SK-N-SH (cell line): ENCODE results near the gene PTTG1IP2. TPM values are rescaled to one million over a fixed set of nuclear protein-coding genes. Genes with fewer than 3 reads are reported as not detected.

Experiments used
- CTCF ChIA-PET: fragments of 300-600, 350-600 bp; formaldehyde crosslinking; extraction: SDS; loops from one replicate; lab custom pipeline; 2021; lab: Yijun Ruan, JAX
- POLR2A ChIA-PET: fragments of 350-600 bp; sonication (Branson Sonifier 250); formaldehyde crosslinking; extraction: SDS; loops from one replicate; lab custom pipeline; 2020; ENCODE audit warnings: antibody characterized with exemption, inconsistent platforms; lab: Yijun Ruan, JAX
- DNase-seq: peaks from one replicate; pipeline ENCODE4 v3.0.0; 2012
- H2AFZ ChIP-seq: fragments of 200-600 bp; sonication (generic); 2 replicates; pipeline ENCODE4 v1.8.1; 2016; ENCODE audit warnings: antibody characterized with exemption, mild to moderate bottlenecking, low read depth
- H3F3A ChIP-seq: fragments of 200-600 bp; sonication (generic); replicated peaks from 2 replicates; pipeline ENCODE3; 2016; ENCODE audit warnings: antibody characterized with exemption, mild to moderate bottlenecking; ENCODE audit not compliant: insufficient read depth
- H3K27ac ChIP-seq, 2 experiments: fragments of 200-500 bp in 1 of 2; fragments of 200-600 bp in 1 of 2; sonication (Bioruptor generic) in 1 of 2; sonication (generic), shearing (Covaris generic) in 1 of 2; 2 replicates each; pipeline versions ENCODE4 v1.5.1 to v1.6.1; 2014 to 2016; ENCODE audit warnings: low read depth in 2 of 2, inconsistent platforms in 1 of 2, low read length in 1 of 2, mild to moderate bottlenecking in 1 of 2, mixed read lengths in 1 of 2
- H3K27me3 ChIP-seq: fragments of 200-600 bp; sonication (generic), shearing (Covaris generic); 2 replicates; pipeline ENCODE4 v1.6.1; 2016; ENCODE audit warnings: mixed run types; ENCODE audit not compliant: insufficient read depth
- H3K36me3 ChIP-seq, 2 experiments: fragments of 200-500 bp in 1 of 2; fragments of 200-600 bp in 1 of 2; sonication (Bioruptor generic) in 1 of 2; sonication (generic) in 1 of 2; replicated peaks in 1 of 2; 2 replicates each; pipeline versions ENCODE3 to v1.5.1; 2014 to 2016; ENCODE audit warnings: low read length in 1 of 2, mild to moderate bottlenecking in 1 of 2; ENCODE audit not compliant: insufficient read depth in 2 of 2, control insufficient read depth in 1 of 2
- H3K4me1 ChIP-seq, 2 experiments: fragments of 200-500 bp in 1 of 2; fragments of 200-600 bp in 1 of 2; sonication (Bioruptor generic) in 1 of 2; sonication (generic), shearing (Covaris generic) in 1 of 2; 2 replicates each; pipeline versions ENCODE4 v1.5.1 to v1.6.1; 2014 to 2016; ENCODE audit warnings: low read depth in 1 of 2, low read length in 1 of 2, mixed run types in 1 of 2; ENCODE audit not compliant: insufficient read depth in 2 of 2, control insufficient read depth in 1 of 2
- H3K4me2 ChIP-seq: fragments of 200-600 bp; sonication (generic), shearing (Covaris generic); 2 replicates; pipeline ENCODE4 v1.6.1; 2017; ENCODE audit warnings: mixed run types
- H3K4me3 ChIP-seq, 2 experiments: fragments of 200-500 bp in 1 of 2; fragments of 200-600 bp in 1 of 2; sonication (Bioruptor generic) in 1 of 2; sonication (generic), shearing (Covaris generic) in 1 of 2; 2 replicates each; pipeline versions ENCODE4 v1.5.1 to v1.8.1; 2014 to 2016; ENCODE audit warnings: low read depth in 2 of 2, inconsistent platforms in 1 of 2, low read length in 1 of 2, mild to moderate bottlenecking in 1 of 2, mixed read lengths in 1 of 2, moderate library complexity in 1 of 2
- H3K79me2 ChIP-seq: fragments of 200-600 bp; sonication (generic); 2 replicates; pipeline ENCODE4 v1.8.1; 2017; ENCODE audit warnings: mild to moderate bottlenecking; ENCODE audit not compliant: insufficient read depth
- H3K9ac ChIP-seq: fragments of 200-600 bp; sonication (generic); 2 replicates; pipeline ENCODE4 v1.6.1; 2017; ENCODE audit warnings: mixed run types
- H3K9me2 ChIP-seq: fragments of 200-600 bp; sonication (generic); 2 replicates; pipeline ENCODE4 v1.6.1; 2017; ENCODE audit warnings: mixed run types
- H3K9me3 ChIP-seq: fragments of 200-600 bp; sonication (generic); 2 replicates; pipeline ENCODE4 v1.6.1; 2017; ENCODE audit warnings: mixed run types, mild to moderate bottlenecking, moderate library complexity
- H4K20me1 ChIP-seq: fragments of 200-600 bp; sonication (generic); 2 replicates; pipeline ENCODE4 v1.6.1; 2017; ENCODE audit warnings: mild to moderate bottlenecking, mixed run types; ENCODE audit not compliant: insufficient read depth
- CHD2 ChIP-seq: fragments of 150-350 bp; IDR thresholded peaks from 2 replicates; pipeline ENCODE4 v1.6.1; 2018; ENCODE audit warnings: low read length; ENCODE audit not compliant: partially characterized antibody
- ELF1 ChIP-seq: IDR thresholded peaks from 2 replicates; pipeline ENCODE4 v1.4.0; 2012
- EP300 ChIP-seq, 2 experiments: IDR thresholded peaks; 2 replicates each; pipeline versions ENCODE4 v1.4.0 to v1.6.1; 2012; ENCODE audit warnings: borderline replicate concordance in 1 of 2, low read depth in 1 of 2, low read length in 1 of 2
- EZH2phosphoT487 ChIP-seq: fragments of 200-600 bp; sonication (generic); IDR thresholded peaks from 2 replicates; pipeline ENCODE4 v1.6.1; 2017; ENCODE audit warnings: low read depth, mixed run types, mild to moderate bottlenecking, antibody characterized with exemption, moderate library complexity, borderline replicate concordance
- FOXJ3 ChIP-seq: sonication (generic); formaldehyde crosslinking; IDR thresholded peaks from 2 replicates; pipeline ENCODE4 v1.5.1; 2020; ENCODE audit warnings: mild to moderate bottlenecking, missing genetic modification reagents
- GABPA ChIP-seq: IDR thresholded peaks from 2 replicates; pipeline ENCODE4 v1.4.0; 2012; ENCODE audit warnings: low read depth, mild to moderate bottlenecking
- NFIC ChIP-seq: IDR thresholded peaks from 2 replicates; pipeline ENCODE4 v1.4.0; 2012; ENCODE audit warnings: borderline replicate concordance
- RAD21 ChIP-seq: IDR thresholded peaks from 2 replicates; pipeline ENCODE4 v1.6.1; 2012; ENCODE audit warnings: mild to moderate bottlenecking, low read length
- RXRA ChIP-seq: IDR thresholded peaks from 2 replicates; pipeline ENCODE4 v1.4.0; 2012; ENCODE audit warnings: low read depth, mild to moderate bottlenecking, borderline replicate concordance
- SIN3A ChIP-seq: IDR thresholded peaks from 2 replicates; pipeline ENCODE4 v1.6.1; 2012; ENCODE audit warnings: low read depth, mild to moderate bottlenecking, low read length, moderate library complexity, borderline replicate concordance
- SMC3 ChIP-seq: IDR thresholded peaks from 2 replicates; pipeline ENCODE4 v1.6.1; 2012; ENCODE audit warnings: low read depth, low read length, improper control_type of control experiment
- TAF1 ChIP-seq: IDR thresholded peaks from 2 replicates; pipeline ENCODE4 v1.6.1; 2012; ENCODE audit warnings: low read depth, mild to moderate bottlenecking, low read length, moderate library complexity, borderline replicate concordance
- TEAD4 ChIP-seq: IDR thresholded peaks from 2 replicates; pipeline ENCODE4 v1.4.0; 2012; ENCODE audit warnings: mild to moderate bottlenecking, borderline replicate concordance; ENCODE audit not compliant: insufficient read depth
- USF1 ChIP-seq: IDR thresholded peaks from 2 replicates; pipeline ENCODE4 v1.4.0; 2012; ENCODE audit warnings: low read depth, borderline replicate concordance
- WGBS: methylation state at CpG from one replicate; pipeline ENCODE4 v1.1.6; 2017; ENCODE audit warnings: low lambda C conversion rate; 5-methylcytosine and 5-hydroxymethylcytosine counted together
- polyA plus RNA-seq, 3 experiments: library from polyadenylated mRNA; depleted of rRNA; stranded (reverse); fragments of >200 nt; gene quantifications; 2 replicates each; pipeline ENCODE4 v1.2.3, GENCODE V29; 2012
- TF ChIP-seq, protein P1 (sequence below): fragments of 200-600 bp; sonication (generic); IDR thresholded peaks from 2 replicates; pipeline ENCODE4 v1.6.1; 2017; ENCODE audit warnings: antibody characterized with exemption, mild to moderate bottlenecking, moderate library complexity
- TF ChIP-seq, protein P2 (sequence below): IDR thresholded peaks from 2 replicates; pipeline ENCODE4 v1.4.0; 2012; ENCODE audit warnings: low read depth
- TF ChIP-seq, protein P3 (sequence below): IDR thresholded peaks from 2 replicates; pipeline ENCODE4 v1.4.0; 2012; ENCODE audit warnings: low read depth, borderline replicate concordance
- TF ChIP-seq, protein P4 (sequence below): IDR thresholded peaks from 2 replicates; pipeline ENCODE4; 2012

Gene PTTG1IP2
- polyA plus RNA-seq, 1 of the 3 experiments (the other 2 are of a cell fraction) = not detected

GRCh38 chr7:90520484-90520883, 51.0 kb downstream of the PTTG1IP2 start:
- no peak overlapping the region for H2AFZ ChIP-seq
- no peak overlapping the region; a peak in 1 of 4 replicates for H3K4me3 ChIP-seq
- H3K4me1 ChIP-seq = no peaks in the 10 kb centered on the region; a peak in 1 of 4 replicates
- DNase-seq = no peak
- CTCF ChIA-PET = interaction anchor here (1.0 to 2.7 kb wide), 2 partner anchors 12 to 108 kb away, joined by 4 to 16 read pairs; no protein-coding TSS in a partner anchor
- H4K20me1 ChIP-seq = no peaks in the 10 kb centered on the region
- POLR2A ChIA-PET = no interaction called here
- TF ChIP-seq SMC3 = 0 out of 2 replicates have a peak, but pooled peaks have one; percentile 4
- TF ChIP-seq CHD2 = no peak
- no peak for TF ChIP-seq TAF1
- TF ChIP-seq RAD21 = peak; percentile 40
- TF ChIP-seq, protein P1, sequence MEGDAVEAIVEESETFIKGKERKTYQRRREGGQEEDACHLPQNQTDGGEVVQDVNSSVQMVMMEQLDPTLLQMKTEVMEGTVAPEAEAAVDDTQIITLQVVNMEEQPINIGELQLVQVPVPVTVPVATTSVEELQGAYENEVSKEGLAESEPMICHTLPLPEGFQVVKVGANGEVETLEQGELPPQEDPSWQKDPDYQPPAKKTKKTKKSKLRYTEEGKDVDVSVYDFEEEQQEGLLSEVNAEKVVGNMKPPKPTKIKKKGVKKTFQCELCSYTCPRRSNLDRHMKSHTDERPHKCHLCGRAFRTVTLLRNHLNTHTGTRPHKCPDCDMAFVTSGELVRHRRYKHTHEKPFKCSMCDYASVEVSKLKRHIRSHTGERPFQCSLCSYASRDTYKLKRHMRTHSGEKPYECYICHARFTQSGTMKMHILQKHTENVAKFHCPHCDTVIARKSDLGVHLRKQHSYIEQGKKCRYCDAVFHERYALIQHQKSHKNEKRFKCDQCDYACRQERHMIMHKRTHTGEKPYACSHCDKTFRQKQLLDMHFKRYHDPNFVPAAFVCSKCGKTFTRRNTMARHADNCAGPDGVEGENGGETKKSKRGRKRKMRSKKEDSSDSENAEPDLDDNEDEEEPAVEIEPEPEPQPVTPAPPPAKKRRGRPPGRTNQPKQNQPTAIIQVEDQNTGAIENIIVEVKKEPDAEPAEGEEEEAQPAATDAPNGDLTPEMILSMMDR = peak; percentile 62
- H3K27me3 ChIP-seq = no peaks in the 10 kb centered on the region
- no peaks in the 10 kb centered on the region for H3K36me3 ChIP-seq
- H3K79me2 ChIP-seq = no peaks in the 10 kb centered on the region
- no peak overlapping the region for H3K27ac ChIP-seq
- no peaks in the 10 kb centered on the region for H3K9me3 ChIP-seq
- H3K9ac ChIP-seq = no peak overlapping the region
- no peaks in the 10 kb centered on the region for H3F3A ChIP-seq
- no peaks in the 10 kb centered on the region for H3K9me2 ChIP-seq
- WGBS = 36% methylated on average over 5 of the region's 5 CpGs
- H3K4me2 ChIP-seq = no peak overlapping the region

- Histone ChIP-seq H2AFZ (no peak overlapping the region), H3K4me1 (no peaks in the 10 kb centered on the region), H3F3A (no peaks in the 10 kb centered on the region), H3K79me2 (no peaks in the 10 kb centered on the region), H3K36me3 (no peaks in the 10 kb centered on the region), H3K9me3 (no peaks in the 10 kb centered on the region), H3K9ac (no peak overlapping the region), H3K27ac (no peak overlapping the region), H4K20me1 (no peaks in the 10 kb centered on the region), H3K27me3 (no peaks in the 10 kb centered on the region), H3K4me2 (no peak overlapping the region), H3K4me3 (no peak overlapping the region), H3K9me2 (no peaks in the 10 kb centered on the region)
- POLR2A ChIA-PET = no interaction called here
- TF ChIP-seq USF1 (no peak), RXRA (no peak), RAD21 (no peak), FOXJ3 (CRISPR knock-in tag) (no peak), SIN3A (no peak), TEAD4 (no peak), ELF1 (no peak), EP300 (IDR thresholded peaks at IDR 0.05; ENCODE audit: borderline replicate concordance in 1 of 2, low read depth in 1 of 2, low read length in 1 of 2) (no peak), EZH2phosphoT487 (no peak), GABPA (no peak), CHD2 (no peak), NFIC (no peak)
- TF ChIP-seq, protein P2, sequence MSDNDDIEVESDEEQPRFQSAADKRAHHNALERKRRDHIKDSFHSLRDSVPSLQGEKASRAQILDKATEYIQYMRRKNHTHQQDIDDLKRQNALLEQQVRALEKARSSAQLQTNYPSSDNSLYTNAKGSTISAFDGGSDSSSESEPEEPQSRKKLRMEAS = no peak
- TF ChIP-seq, protein P3, sequence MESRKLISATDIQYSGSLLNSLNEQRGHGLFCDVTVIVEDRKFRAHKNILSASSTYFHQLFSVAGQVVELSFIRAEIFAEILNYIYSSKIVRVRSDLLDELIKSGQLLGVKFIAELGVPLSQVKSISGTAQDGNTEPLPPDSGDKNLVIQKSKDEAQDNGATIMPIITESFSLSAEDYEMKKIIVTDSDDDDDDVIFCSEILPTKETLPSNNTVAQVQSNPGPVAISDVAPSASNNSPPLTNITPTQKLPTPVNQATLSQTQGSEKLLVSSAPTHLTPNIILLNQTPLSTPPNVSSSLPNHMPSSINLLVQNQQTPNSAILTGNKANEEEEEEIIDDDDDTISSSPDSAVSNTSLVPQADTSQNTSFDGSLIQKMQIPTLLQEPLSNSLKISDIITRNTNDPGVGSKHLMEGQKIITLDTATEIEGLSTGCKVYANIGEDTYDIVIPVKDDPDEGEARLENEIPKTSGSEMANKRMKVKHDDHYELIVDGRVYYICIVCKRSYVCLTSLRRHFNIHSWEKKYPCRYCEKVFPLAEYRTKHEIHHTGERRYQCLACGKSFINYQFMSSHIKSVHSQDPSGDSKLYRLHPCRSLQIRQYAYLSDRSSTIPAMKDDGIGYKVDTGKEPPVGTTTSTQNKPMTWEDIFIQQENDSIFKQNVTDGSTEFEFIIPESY = no peak
- TF ChIP-seq, protein P4, sequence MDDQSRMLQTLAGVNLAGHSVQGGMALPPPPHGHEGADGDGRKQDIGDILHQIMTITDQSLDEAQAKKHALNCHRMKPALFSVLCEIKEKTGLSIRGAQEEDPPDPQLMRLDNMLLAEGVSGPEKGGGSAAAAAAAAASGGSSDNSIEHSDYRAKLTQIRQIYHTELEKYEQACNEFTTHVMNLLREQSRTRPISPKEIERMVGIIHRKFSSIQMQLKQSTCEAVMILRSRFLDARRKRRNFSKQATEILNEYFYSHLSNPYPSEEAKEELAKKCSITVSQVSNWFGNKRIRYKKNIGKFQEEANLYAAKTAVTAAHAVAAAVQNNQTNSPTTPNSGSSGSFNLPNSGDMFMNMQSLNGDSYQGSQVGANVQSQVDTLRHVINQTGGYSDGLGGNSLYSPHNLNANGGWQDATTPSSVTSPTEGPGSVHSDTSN = no peak
- no peak for DNase-seq
- WGBS = 94% methylated on average over 1 of the region's 1 CpG
- CTCF ChIA-PET = interaction anchor here (1.4 kb wide), 1 partner anchor 75 kb away, joined by 3 read pairs; no protein-coding TSS in a partner anchor
Observed at GRCh38 chr7:90530263-90530662, 60.8 kb downstream of the PTTG1IP2 start.
